DND-41 (cell line): ENCODE measurements around the gene PCYOX1L.

ENCODE experiments used
- EZH2 ChIP-seq: IDR thresholded peaks from 3 replicates; pipeline ENCODE4 v1.6.1; 2012; ENCODE audit warnings: borderline replicate concordance, low read depth, mild to moderate bottlenecking, moderate library complexity, low read length, inconsistent platforms; ENCODE audit not compliant: severe bottlenecking
- TF ChIP-seq, protein P1 (sequence below): IDR thresholded peaks from 2 replicates; pipeline ENCODE4 v1.5.1; 2012; ENCODE audit warnings: borderline replicate concordance, low read length, moderate library complexity, mild to moderate bottlenecking; ENCODE audit not compliant: poor library complexity, severe bottlenecking; ENCODE audit errors: extremely low read depth

DNA sequence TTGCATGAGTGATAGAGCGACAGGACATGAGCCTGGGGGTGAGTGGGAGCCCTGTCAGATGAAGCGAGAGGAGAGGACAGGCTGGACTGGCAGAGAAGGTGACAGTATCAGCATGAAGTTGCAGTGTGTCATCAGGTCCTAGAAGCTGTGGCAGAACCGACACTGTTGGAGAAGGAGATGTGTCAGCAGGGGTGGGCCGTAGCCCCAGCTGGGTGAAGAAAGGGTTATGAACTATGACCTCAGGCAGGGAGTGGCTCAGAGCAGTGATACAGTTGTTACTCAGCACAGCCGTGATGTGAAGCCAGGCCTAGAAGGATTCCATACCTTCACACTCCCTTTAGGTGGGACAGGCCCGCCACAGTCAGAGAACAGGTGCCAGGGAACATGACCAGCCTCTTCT, 7.6 kb downstream of the PCYOX1L start:
- TF ChIP-seq, protein P1, sequence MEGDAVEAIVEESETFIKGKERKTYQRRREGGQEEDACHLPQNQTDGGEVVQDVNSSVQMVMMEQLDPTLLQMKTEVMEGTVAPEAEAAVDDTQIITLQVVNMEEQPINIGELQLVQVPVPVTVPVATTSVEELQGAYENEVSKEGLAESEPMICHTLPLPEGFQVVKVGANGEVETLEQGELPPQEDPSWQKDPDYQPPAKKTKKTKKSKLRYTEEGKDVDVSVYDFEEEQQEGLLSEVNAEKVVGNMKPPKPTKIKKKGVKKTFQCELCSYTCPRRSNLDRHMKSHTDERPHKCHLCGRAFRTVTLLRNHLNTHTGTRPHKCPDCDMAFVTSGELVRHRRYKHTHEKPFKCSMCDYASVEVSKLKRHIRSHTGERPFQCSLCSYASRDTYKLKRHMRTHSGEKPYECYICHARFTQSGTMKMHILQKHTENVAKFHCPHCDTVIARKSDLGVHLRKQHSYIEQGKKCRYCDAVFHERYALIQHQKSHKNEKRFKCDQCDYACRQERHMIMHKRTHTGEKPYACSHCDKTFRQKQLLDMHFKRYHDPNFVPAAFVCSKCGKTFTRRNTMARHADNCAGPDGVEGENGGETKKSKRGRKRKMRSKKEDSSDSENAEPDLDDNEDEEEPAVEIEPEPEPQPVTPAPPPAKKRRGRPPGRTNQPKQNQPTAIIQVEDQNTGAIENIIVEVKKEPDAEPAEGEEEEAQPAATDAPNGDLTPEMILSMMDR: no peak
- no peak for TF ChIP-seq EZH2
